CD4-positive, alpha-beta T cell (primary cell): ENCODE data around the gene CCSER1. TPM values are rescaled to one million over a fixed set of nuclear protein-coding genes. Genes with fewer than 3 reads are reported as not detected.

Experiments
- ATAC-seq: fragments of 200-7000 bp; cut with Tn5 transposase; one replicate; pipeline ENCODE4 v1.10.0; 2022; ENCODE audit warnings: mild to moderate bottlenecking; ENCODE audit not compliant: poor library complexity
- CTCF ChIA-PET: fragments of 350-600 bp; sonication (Branson Sonifier 250); formaldehyde crosslinking; loops from one replicate; lab custom pipeline; 2021; ENCODE audit warnings: antibody characterized with exemption, inconsistent platforms; lab: Charles Lee
- POLR2A ChIA-PET: fragments of 350-600 bp; sonication (Branson Sonifier 250); formaldehyde crosslinking; loops from one replicate; lab custom pipeline; 2021; ENCODE audit warnings: antibody characterized with exemption, inconsistent platforms; lab: Charles Lee
- DNase-seq, 14 experiments: peaks; one replicate each; pipeline ENCODE4 v3.0.0-alpha.2; 2013 to 2020; ENCODE audit warnings: mixed read lengths in 2 of 14
- H3K27ac ChIP-seq, 2 donors: one replicate each; pipeline versions ENCODE4 v1.5.1 to v1.7.0; 2013; ENCODE audit warnings: low read length in 2 of 2, low read depth in 1 of 2, mild to moderate bottlenecking in 1 of 2
- H3K27me3 ChIP-seq, 2 experiments: 1 replicate in 1 of 2; 2 replicates in 1 of 2; pipeline versions ENCODE4 v1.6.1 to v1.7.0; 2013; ENCODE audit warnings: low read length in 2 of 2, control low read depth in 1 of 2, mild to moderate bottlenecking in 1 of 2, moderate library complexity in 1 of 2; ENCODE audit not compliant: insufficient read depth in 2 of 2, control insufficient read depth in 1 of 2
- H3K36me3 ChIP-seq: one replicate; pipeline ENCODE4 v1.6.1; 2013; ENCODE audit warnings: low read length, control low read depth; ENCODE audit not compliant: insufficient read depth
- H3K4me1 ChIP-seq: one replicate; pipeline ENCODE4 v1.6.1; 2013; ENCODE audit warnings: low read length, control low read depth; ENCODE audit not compliant: insufficient read depth
- H3K4me3 ChIP-seq: one replicate; pipeline ENCODE4 v1.5.1; 2013; ENCODE audit warnings: mild to moderate bottlenecking, low read length, moderate library complexity
- H3K9me3 ChIP-seq, 2 experiments: 1 replicate in 1 of 2; 2 replicates in 1 of 2; pipeline versions ENCODE4 v1.6.1 to v1.7.0; 2013; ENCODE audit warnings: low read length in 2 of 2, mild to moderate bottlenecking in 2 of 2, control low read depth in 1 of 2, moderate library complexity in 1 of 2; ENCODE audit not compliant: control insufficient read depth in 1 of 2, insufficient read depth in 1 of 2
- H3K27ac Mint-ChIP-seq: one replicate; pipeline ENCODE4 v1.8.0; 2020; ENCODE audit warnings: mixed read lengths
- H3K27me3 Mint-ChIP-seq: one replicate; pipeline ENCODE4 v1.8.0; 2021; ENCODE audit warnings: mixed read lengths
- H3K36me3 Mint-ChIP-seq: one replicate; pipeline ENCODE4 v1.8.0; 2021; ENCODE audit warnings: low read depth, mixed read lengths
- H3K4me1 Mint-ChIP-seq: one replicate; pipeline ENCODE4 v1.8.0; 2021; ENCODE audit warnings: low read depth, mixed read lengths
- H3K4me3 Mint-ChIP-seq: one replicate; pipeline ENCODE4 v1.8.0; 2020; ENCODE audit warnings: mild to moderate bottlenecking, mixed read lengths
- H3K9me3 Mint-ChIP-seq: one replicate; pipeline ENCODE4 v1.8.0; 2020; ENCODE audit warnings: mixed read lengths
- intact Hi-C, 2 experiments: fragments of 100-400 bp; cut with DNase I in 1 of 2; cut with micrococcal nuclease in 1 of 2; formaldehyde crosslinking; loops; one replicate each; pipeline versions ENCODE4 v1.15.1 to v1.9.0; 2023 to 2025; cut with DNase I, micrococcal nuclease
- total RNA-seq, 174 experiments: library from RNA in 2 of 174; stranded (reverse) in 2 of 174; gene quantifications; one replicate each; pipeline ENCODE4 v1.2.3 and lab custom pipeline; 2021 to 2026
- TF ChIP-seq, protein P1 (sequence below): fragments of 200-600 bp; IDR thresholded peaks from one replicate; pipeline ENCODE4 v1.8.0; 2022; ENCODE audit warnings: antibody characterized with exemption, mild to moderate bottlenecking

CCSER1 gene
- total RNA-seq, 2 experiments from 2014 or later: 0.36 to 0.71 TPM

GRCh38 chr4:90840291-90840690, 713.1 kb downstream of the CCSER1 start:
- Mint-ChIP-seq H3K36me3 (no peaks in the 10 kb centered on the region), H3K27ac (no peak overlapping the region), H3K9me3 (no peaks in the 10 kb centered on the region), H3K4me1 (no peaks in the 10 kb centered on the region), H3K27me3 (no peaks in the 10 kb centered on the region), H3K4me3 (no peak overlapping the region)
- TF ChIP-seq, protein P1, sequence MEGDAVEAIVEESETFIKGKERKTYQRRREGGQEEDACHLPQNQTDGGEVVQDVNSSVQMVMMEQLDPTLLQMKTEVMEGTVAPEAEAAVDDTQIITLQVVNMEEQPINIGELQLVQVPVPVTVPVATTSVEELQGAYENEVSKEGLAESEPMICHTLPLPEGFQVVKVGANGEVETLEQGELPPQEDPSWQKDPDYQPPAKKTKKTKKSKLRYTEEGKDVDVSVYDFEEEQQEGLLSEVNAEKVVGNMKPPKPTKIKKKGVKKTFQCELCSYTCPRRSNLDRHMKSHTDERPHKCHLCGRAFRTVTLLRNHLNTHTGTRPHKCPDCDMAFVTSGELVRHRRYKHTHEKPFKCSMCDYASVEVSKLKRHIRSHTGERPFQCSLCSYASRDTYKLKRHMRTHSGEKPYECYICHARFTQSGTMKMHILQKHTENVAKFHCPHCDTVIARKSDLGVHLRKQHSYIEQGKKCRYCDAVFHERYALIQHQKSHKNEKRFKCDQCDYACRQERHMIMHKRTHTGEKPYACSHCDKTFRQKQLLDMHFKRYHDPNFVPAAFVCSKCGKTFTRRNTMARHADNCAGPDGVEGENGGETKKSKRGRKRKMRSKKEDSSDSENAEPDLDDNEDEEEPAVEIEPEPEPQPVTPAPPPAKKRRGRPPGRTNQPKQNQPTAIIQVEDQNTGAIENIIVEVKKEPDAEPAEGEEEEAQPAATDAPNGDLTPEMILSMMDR: no peak
- ChIA-PET CTCF (no interaction called here), POLR2A (no interaction called here)
- intact Hi-C loops: no loop called here
- Histone ChIP-seq H3K36me3 (no peaks in the 10 kb centered on the region), H3K27me3 (no peaks in the 10 kb centered on the region), H3K4me1 (no peaks in the 10 kb centered on the region), H3K4me3 (no peak overlapping the region), H3K9me3 (peaks cover 0 to 4% of the 10 kb centered on the region in 2 experiments), H3K27ac (no peak overlapping the region)
- DNase-seq: no peak
- no peak for ATAC-seq

DNA sequence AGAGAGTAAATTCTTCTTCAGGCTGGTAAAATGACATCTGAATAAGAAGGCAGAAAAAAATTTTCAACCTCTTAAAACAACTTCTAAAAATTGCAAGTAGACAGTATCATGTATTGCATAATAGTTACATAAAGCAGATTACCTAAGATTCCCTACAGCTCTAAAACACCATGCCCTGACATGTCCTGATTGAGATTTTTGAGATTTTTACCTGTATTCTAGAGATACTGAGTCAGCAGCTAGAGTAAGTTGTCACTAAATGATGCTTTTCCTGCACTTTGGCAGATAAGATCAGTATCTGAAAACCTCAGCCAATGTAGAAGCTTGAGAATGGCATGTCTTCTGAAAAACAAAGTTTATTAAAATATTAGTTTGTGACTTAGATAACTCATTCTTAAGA, 713.6 kb downstream of the CCSER1 start:
- H3K9me3 ChIP-seq: peaks cover 0 to 3% of the 10 kb centered on the region in 2 experiments
- no peaks in the 10 kb centered on the region for H3K9me3 Mint-ChIP-seq
- DNase-seq: no peak
- H3K4me3 Mint-ChIP-seq: no peak overlapping the region
- H3K36me3 Mint-ChIP-seq: no peaks in the 10 kb centered on the region
- no peaks in the 10 kb centered on the region for H3K27me3 ChIP-seq
- no peaks in the 10 kb centered on the region for H3K27me3 Mint-ChIP-seq
- ATAC-seq: no peak
- TF ChIP-seq, protein P1: no peak
- H3K4me1 ChIP-seq: no peaks in the 10 kb centered on the region
- no peaks in the 10 kb centered on the region for H3K36me3 ChIP-seq
- no peak overlapping the region for H3K27ac Mint-ChIP-seq
- intact Hi-C loops: no loop called here
- no peak overlapping the region for H3K4me3 ChIP-seq
- ChIA-PET POLR2A (no interaction called here), CTCF (no interaction called here)
- H3K4me1 Mint-ChIP-seq: no peaks in the 10 kb centered on the region
- H3K27ac ChIP-seq: no peak overlapping the region

DNA sequence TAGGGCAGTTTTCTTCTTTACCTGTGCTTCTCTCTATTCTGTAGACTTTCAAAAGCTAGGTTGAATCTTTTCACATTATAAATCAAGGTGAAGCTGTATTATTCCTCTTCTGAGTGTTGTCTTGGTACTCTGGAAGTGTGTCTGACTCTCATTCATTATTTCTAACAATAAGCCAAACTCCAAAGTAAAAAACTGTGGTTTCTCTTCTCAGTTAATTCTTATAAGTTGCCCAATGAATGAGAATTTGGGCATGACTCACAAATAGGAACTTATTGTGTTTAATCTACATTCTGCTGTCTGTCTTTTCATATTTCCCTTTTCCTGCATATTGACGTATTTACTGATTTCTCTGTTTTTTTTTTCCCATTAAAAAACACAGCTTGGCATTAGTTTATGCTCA, 714.5 kb downstream of the CCSER1 start:
- H3K27me3 Mint-ChIP-seq: no peaks in the 10 kb centered on the region
- H3K27ac Mint-ChIP-seq: no peak overlapping the region
- ATAC-seq (no peak), DNase-seq (no peak)
- H3K36me3 ChIP-seq: no peaks in the 10 kb centered on the region
- H3K9me3 Mint-ChIP-seq: no peaks in the 10 kb centered on the region
- CTCF ChIA-PET: no interaction called here
- no peaks in the 10 kb centered on the region for H3K4me1 Mint-ChIP-seq
- TF ChIP-seq, protein P1: no peak
- no peaks in the 10 kb centered on the region for H3K36me3 Mint-ChIP-seq
- H3K4me3 Mint-ChIP-seq: no peak overlapping the region
- POLR2A ChIA-PET: no interaction called here
- peaks cover 0 to 3% of the 10 kb centered on the region in 2 experiments for H3K9me3 ChIP-seq
- no peak overlapping the region for H3K4me3 ChIP-seq
- intact Hi-C loops: no loop called here
- no peaks in the 10 kb centered on the region for H3K4me1 ChIP-seq
- H3K27me3 ChIP-seq: no peaks in the 10 kb centered on the region
- H3K27ac ChIP-seq: no peak overlapping the region
